ENCODE data around the gene BRD3. TPM values are rescaled to one million over a fixed set of nuclear protein-coding genes. Genes with fewer than 3 reads are reported as not detected.
"Not testable (repeated sequence)": the region's sequence is repeated elsewhere in the genome, so short reads cannot be mapped to it uniquely, and the experiment has no call there.

The BRD3 gene
- total RNA-seq, result 37.4 and 43.3 TPM in 2 replicates

DNA sequence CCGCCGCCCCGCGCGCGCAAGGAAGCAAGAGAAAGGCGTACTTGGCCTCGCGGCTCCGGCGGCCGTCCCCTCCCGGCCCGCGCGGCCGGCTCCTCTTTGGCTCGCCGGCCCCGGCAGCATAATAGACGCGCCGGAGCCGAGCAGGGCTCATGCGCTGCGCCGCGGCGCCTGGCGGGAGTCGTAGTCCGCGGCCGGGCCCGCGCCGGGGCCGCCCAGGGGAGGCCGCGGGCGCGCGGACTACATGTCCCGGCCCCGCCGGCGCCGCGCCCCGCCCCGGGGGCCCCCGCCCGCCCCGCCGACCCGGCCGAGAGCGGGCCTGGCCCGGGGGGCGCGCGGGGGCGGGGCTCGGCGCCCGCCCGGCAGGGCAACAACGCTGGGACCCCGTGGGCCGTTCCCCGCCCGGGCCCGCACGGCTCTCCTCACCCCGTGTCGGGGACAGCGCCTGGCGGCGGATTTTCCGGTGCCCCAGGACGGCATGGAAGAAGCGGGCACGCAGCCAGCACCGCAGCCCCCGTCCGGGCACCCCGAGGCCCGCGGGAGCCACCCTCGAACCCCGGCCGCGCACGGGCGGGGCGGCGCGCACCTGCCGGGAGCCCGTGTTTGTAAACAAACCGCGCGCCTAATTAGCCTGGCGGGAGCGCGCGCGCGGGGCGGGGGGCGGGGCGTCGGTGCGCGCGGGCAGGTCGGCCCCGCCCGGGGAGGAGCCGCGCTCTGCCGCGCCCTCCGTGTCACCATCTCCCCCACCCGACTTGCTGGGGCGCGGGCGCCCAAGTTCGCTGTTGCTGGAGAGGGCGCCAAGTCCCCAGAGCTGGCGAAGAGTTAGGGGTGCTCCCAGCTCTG, at the start of gene BRD3:
Gene BRD3 (minus strand): TSS at position 123 of the 840 bp plus-strand sequence. CDS start 14,549 bp downstream, outside the sequence.
- H3K4me3 Mint-ChIP-seq (ENCODE audit: low read depth), result peak within 1 kb of the TSS; percentile 87
- DNase-seq (ENCODE audit: low spot score), result peak; percentile 77
- H3K27ac Mint-ChIP-seq, result peak within 1 kb of the TSS; percentile 83
- H3K4me1 Mint-ChIP-seq (ENCODE audit: low read depth), result peaks cover 16% of the 10 kb centered on the region
- peaks cover 5% of the 10 kb centered on the region for H3K36me3 Mint-ChIP-seq (ENCODE audit: low read depth)
- H3K27me3 Mint-ChIP-seq (ENCODE audit: low read depth), result peaks cover 24% of the 10 kb centered on the region
- H3K9me3 Mint-ChIP-seq, result no peaks in the 10 kb centered on the region
- intact Hi-C loops (cut with micrococcal nuclease), result loop anchor here (1.0 to 5.0 kb wide), 5 partner anchors 31 to 324 kb away; partner anchors contain the start of genes BRD3OS and RNU6ATAC

DNA sequence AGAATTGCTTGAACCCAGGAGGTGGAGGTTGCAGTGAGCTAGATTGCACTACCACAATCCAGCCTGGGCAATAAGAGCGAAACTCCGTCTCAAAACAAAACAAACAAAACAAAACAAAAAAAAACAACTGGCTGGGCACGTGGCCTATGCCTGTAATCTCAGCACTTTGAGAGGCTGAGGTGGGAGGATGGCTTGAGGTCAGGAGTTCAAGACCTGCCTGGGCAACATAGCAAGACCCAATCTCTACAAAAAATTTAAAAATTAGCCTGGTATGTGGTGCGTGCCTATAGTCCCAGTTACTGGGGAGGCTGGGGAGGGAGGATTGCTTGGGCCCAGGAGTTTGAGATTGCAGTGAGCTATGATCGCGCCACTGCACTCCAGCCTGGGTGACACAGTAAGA, 44.7 kb upstream of the BRD3 start:
- intact Hi-C loops (cut with micrococcal nuclease), result no loop called here
- Mint-ChIP-seq H3K36me3 (ENCODE audit: low read depth) (no peaks in the 10 kb centered on the region), H3K4me3 (ENCODE audit: low read depth) (no peak overlapping the region), H3K27ac (no peak overlapping the region), H3K4me1 (ENCODE audit: low read depth) (no peaks in the 10 kb centered on the region), H3K27me3 (ENCODE audit: low read depth) (no peaks in the 10 kb centered on the region), H3K9me3 (no peaks in the 10 kb centered on the region)
- DNase-seq (ENCODE audit: low spot score), result no peak

DNA sequence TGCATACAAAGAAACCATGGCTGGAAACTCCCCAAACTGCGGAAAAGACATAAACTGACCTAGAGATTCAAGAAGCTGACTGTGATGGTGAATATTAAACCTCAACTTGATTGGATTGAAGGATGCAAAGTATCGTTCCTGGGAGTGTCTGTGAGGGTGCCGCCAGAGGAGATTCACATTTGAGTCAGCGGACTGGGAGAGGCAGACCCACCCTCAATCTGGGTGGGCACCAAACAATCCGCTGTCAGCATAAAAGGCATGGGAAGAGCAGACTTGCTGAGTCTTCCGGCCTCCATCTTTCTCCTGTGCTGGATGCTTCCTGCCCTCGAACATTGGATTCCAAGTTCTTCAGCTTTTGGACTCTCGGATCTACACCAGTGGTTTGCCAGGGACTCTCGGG, 43.2 kb upstream of the BRD3 start:
- Mint-ChIP-seq H3K4me1 (ENCODE audit: low read depth) (no peaks in the 10 kb centered on the region), H3K4me3 (ENCODE audit: low read depth) (no peak overlapping the region), H3K27me3 (ENCODE audit: low read depth) (no peaks in the 10 kb centered on the region), H3K36me3 (ENCODE audit: low read depth) (no peaks in the 10 kb centered on the region), H3K9me3 (no peaks in the 10 kb centered on the region), H3K27ac (no peak overlapping the region)
- no peak for DNase-seq (ENCODE audit: low spot score)
- intact Hi-C loops (cut with micrococcal nuclease), result no loop called here

DNA sequence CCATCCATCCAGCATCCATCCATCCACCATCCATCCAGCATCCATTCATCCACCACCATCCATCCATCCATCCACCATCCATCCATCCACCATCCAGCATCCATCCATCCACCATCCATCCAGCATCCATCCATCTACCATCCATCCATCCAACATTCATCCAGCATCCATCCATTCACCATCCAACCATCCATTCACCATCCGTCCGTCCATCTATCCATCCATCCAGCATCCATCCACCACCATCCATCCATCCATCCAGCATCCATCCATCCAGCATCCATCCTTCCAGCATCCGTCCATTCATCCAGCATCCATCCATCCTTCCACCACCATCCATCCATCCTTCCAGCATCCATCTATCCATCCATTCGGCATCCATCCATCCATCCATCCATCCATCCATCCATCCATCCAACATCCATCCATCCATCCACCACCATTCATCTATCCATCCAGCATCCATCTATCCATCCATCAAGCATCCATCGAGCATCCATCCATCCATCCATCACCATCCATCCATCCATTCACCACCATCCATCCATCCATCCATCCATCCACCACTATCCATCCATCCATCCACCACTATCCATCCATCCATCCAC, 35.7 kb upstream of the BRD3 start:
- Mint-ChIP-seq H3K9me3 (no peaks in the 10 kb centered on the region), H3K27ac (no peak overlapping the region), H3K4me3 (ENCODE audit: low read depth) (no peak overlapping the region), H3K27me3 (ENCODE audit: low read depth) (no peaks in the 10 kb centered on the region), H3K4me1 (ENCODE audit: low read depth) (peaks cover 3% of the 10 kb centered on the region), H3K36me3 (ENCODE audit: low read depth) (no peaks in the 10 kb centered on the region)
- intact Hi-C loops (cut with micrococcal nuclease), result no loop called here
- no peak for DNase-seq (ENCODE audit: low spot score)

DNA sequence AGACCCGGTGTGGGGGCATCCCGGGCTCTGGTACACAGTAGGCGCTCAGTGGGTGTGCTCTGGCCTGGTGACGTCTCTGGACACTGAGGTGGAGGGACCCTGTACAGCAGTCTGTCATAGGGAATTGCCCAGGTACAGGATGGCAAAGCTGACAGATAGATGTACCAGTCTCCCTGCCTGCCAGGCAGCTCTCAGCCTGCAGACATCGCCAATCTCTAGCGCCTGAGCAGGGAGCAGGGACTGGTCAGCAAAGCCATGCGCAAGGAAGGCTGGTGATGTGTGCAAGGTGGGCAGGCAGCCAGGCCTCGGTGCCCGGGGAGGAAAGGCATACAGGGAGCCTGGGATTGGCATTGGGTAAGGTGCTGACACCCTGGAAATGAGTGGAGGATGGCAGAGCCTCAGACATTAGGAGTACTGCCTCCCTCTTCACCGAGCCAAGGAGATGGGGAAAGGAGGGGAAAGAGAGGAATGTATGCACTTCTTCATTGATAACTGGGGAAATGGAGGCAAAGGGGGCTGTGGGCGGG, 33.9 kb upstream of the BRD3 start:
- H3K4me1 Mint-ChIP-seq (ENCODE audit: low read depth), result peaks cover 3% of the 10 kb centered on the region
- no peak overlapping the region for H3K27ac Mint-ChIP-seq
- no peaks in the 10 kb centered on the region for H3K9me3 Mint-ChIP-seq
- no peak overlapping the region for H3K4me3 Mint-ChIP-seq (ENCODE audit: low read depth)
- DNase-seq (ENCODE audit: low spot score), result no peak
- intact Hi-C loops (cut with micrococcal nuclease), result no loop called here
- H3K36me3 Mint-ChIP-seq (ENCODE audit: low read depth), result no peaks in the 10 kb centered on the region
- no peaks in the 10 kb centered on the region for H3K27me3 Mint-ChIP-seq (ENCODE audit: low read depth)

DNA sequence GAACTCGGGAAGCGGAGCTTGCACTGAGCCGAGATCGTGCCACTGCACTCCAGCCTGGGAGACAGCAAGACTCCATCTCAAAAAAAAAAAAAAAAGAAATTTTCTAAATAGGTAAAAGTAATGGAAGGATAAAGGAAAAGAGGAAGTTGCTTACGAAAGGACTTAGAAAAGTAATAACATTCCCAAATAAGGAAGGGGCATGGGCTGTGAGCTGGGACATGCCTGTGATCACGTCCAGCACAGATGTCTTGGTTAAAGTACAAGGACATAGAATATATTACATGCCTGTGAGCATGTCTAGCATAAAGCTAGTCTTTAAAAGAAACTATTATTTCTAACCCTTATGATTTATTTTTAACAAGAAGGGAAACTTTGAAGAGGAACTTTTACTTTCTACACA, 33.3 kb upstream of the BRD3 start:
- H3K36me3 Mint-ChIP-seq (ENCODE audit: low read depth); H3K4me1 Mint-ChIP-seq (ENCODE audit: low read depth); H3K27ac Mint-ChIP-seq; H3K9me3 Mint-ChIP-seq; H3K27me3 Mint-ChIP-seq (ENCODE audit: low read depth); DNase-seq (ENCODE audit: low spot score); H3K4me3 Mint-ChIP-seq (ENCODE audit: low read depth); intact Hi-C loops (cut with micrococcal nuclease): not testable (repeated sequence)

DNA sequence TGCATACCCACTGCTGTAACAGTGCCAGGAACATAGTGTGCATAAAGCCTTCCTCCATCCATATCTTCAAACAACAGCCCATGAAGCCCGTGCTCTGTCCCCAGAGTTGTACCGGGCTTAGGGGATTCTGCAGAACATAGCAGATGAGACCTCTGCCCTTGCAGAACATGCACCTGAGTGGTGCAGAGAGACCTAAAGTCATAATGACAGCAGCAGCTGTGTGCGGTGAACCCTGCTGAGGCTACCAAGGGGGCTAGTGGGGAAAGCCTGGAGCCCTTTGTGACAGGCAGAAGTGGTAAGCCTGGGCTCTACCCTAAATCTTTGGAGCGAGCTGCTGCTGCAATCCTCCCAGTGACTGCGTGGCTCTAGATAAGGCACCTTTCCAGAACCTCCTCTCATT, 32.2 kb upstream of the BRD3 start:
- no peaks in the 10 kb centered on the region for H3K9me3 Mint-ChIP-seq
- intact Hi-C loops (cut with micrococcal nuclease), result no loop called here
- H3K4me1 Mint-ChIP-seq (ENCODE audit: low read depth), result peaks cover 3% of the 10 kb centered on the region
- no peak for DNase-seq (ENCODE audit: low spot score)
- H3K27me3 Mint-ChIP-seq (ENCODE audit: low read depth), result no peaks in the 10 kb centered on the region
- H3K27ac Mint-ChIP-seq, result no peak overlapping the region
- H3K36me3 Mint-ChIP-seq (ENCODE audit: low read depth), result no peaks in the 10 kb centered on the region
- H3K4me3 Mint-ChIP-seq (ENCODE audit: low read depth), result no peak overlapping the region

DNA sequence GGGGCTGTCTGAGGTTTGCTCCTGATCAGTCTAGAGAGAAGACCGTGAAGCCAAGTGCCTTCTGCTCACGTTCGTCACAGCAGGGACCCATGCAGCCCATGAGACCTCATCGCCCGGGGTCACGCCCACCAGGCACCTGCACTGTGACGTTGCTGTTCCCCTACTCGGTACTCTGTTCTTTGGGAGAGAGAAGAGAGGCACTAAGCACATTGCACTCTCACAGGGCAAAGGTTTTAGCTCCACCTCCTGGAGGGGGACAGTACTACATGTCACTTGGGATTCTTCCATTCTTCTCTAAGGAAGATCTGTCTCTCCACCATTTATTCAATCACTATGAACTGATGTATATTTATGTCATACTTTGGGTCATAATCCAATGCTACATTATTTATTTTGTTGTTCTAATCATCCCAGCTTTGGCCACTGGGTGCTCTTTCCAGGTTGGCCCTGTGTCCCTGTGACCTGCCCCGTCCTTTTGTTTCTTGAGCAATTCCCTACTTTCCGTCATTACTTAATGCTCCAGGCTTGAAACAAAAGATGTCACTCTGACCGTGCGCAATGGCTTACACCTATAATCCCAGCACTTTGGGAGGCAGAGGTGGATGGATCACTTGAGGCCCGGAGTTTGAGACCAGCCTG, 31.4 kb upstream of the BRD3 start:
- Mint-ChIP-seq H3K27me3 (ENCODE audit: low read depth) (no peaks in the 10 kb centered on the region), H3K4me3 (ENCODE audit: low read depth) (no peak overlapping the region), H3K9me3 (no peaks in the 10 kb centered on the region), H3K27ac (no peak overlapping the region), H3K4me1 (ENCODE audit: low read depth) (peaks cover 3% of the 10 kb centered on the region), H3K36me3 (ENCODE audit: low read depth) (no peaks in the 10 kb centered on the region)
- DNase-seq (ENCODE audit: low spot score), result peak; percentile 34
- intact Hi-C loops (cut with micrococcal nuclease), result loop anchor here (1.0 to 10.0 kb wide), 3 partner anchors 31 to 307 kb away; partner anchors contain the start of genes BRD3 and BRD3OS

DNA sequence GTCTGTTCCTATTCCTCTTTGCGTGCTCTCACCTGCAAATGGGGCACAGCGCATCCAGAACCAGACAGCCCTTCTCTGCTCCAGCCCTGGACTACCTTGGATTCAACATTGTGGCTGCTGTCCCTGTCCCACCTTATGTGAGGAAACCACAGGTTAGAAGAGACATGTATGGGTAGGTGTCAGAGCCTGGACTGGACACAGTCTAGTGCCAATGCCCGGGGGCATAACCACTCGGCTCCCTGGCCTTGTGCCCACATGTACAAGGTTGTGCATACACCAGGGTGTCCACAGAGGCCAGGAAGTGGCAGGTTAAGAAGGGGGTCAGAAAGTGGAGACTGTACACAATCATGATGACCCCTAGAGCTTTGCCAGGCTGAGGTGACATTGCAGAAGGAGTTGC, 22.1 kb upstream of the BRD3 start:
- no peaks in the 10 kb centered on the region for H3K36me3 Mint-ChIP-seq (ENCODE audit: low read depth)
- intact Hi-C loops (cut with micrococcal nuclease), result loop anchor here (10.0 kb wide), 1 partner anchor 65 kb away; the partner anchor contains the start of gene BRD3OS
- no peak overlapping the region for H3K27ac Mint-ChIP-seq
- H3K9me3 Mint-ChIP-seq, result no peaks in the 10 kb centered on the region
- H3K27me3 Mint-ChIP-seq (ENCODE audit: low read depth), result peaks cover 9% of the 10 kb centered on the region
- H3K4me1 Mint-ChIP-seq (ENCODE audit: low read depth), result no peaks in the 10 kb centered on the region
- DNase-seq (ENCODE audit: low spot score), result no peak
- no peak overlapping the region for H3K4me3 Mint-ChIP-seq (ENCODE audit: low read depth)

DNA sequence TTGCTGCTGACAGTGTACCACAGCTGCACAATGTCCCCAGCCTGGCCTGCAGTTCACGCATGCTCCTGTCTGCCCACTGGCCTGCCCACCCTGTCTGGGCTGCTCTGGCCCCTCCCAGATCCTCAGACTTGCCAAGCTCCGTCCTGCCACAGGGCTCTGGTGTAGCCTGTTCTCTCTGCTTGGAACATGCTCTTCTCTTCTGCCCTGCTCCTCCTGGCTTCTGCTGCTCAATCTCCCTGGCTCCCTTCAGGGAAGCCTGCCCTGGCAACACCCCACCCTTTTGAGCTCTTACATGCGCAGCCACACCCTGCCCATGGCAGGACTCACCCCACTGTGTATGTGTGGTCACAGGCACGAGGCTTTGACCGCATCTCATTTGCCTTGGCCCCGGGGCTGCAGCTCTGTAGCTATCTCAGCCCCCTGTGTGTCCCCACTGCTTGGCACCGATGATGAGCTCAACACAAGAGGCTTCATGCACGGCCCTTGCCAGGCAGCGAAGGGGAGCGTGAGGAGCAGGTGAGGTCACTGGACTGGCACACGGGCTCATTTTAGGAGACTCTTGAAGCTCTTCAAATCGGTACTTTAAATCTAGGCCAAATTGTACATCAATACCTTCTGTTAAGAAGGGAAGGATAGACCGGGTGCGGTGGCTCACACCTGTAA, 20.4 kb upstream of the BRD3 start:
- H3K36me3 Mint-ChIP-seq (ENCODE audit: low read depth), result no peaks in the 10 kb centered on the region
- H3K4me3 Mint-ChIP-seq (ENCODE audit: low read depth), result no peak overlapping the region
- peaks cover 12% of the 10 kb centered on the region for H3K27me3 Mint-ChIP-seq (ENCODE audit: low read depth)

DNA sequence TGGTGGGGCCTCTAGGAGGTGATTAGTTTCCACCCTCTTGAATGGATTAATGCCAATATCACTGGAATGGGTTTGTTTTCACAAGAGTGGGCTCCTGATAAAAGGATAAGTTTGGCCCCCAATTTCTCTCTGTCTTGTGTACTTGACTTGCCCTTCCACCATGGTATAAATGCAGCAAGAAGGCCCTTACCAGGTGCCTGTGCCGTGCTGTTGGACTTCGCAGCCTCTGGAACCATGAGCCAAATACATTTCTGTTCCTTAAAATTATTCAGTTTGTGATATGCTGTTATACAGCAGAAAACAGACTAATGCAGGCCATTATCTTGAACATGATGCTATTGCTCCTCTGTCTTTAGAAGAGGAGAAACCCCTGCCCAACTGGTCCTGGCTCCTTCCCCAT, 17.8 kb upstream of the BRD3 start:
- DNase-seq (ENCODE audit: low spot score), result no peak
- peaks cover 5% of the 10 kb centered on the region for H3K27me3 Mint-ChIP-seq (ENCODE audit: low read depth)
- intact Hi-C loops (cut with micrococcal nuclease), result no loop called here
- H3K36me3 Mint-ChIP-seq (ENCODE audit: low read depth), result no peaks in the 10 kb centered on the region
- no peaks in the 10 kb centered on the region for H3K4me1 Mint-ChIP-seq (ENCODE audit: low read depth)
- no peaks in the 10 kb centered on the region for H3K9me3 Mint-ChIP-seq
- no peak overlapping the region for H3K27ac Mint-ChIP-seq
- H3K4me3 Mint-ChIP-seq (ENCODE audit: low read depth), result no peak overlapping the region

More for the DNA sequence above, 20.4 kb upstream of the BRD3 start:
- H3K27ac Mint-ChIP-seq, result no peak overlapping the region
- no peaks in the 10 kb centered on the region for H3K9me3 Mint-ChIP-seq
- no peaks in the 10 kb centered on the region for H3K4me1 Mint-ChIP-seq (ENCODE audit: low read depth)
- DNase-seq (ENCODE audit: low spot score), result no peak
- intact Hi-C loops (cut with micrococcal nuclease), result no loop called here

DNA sequence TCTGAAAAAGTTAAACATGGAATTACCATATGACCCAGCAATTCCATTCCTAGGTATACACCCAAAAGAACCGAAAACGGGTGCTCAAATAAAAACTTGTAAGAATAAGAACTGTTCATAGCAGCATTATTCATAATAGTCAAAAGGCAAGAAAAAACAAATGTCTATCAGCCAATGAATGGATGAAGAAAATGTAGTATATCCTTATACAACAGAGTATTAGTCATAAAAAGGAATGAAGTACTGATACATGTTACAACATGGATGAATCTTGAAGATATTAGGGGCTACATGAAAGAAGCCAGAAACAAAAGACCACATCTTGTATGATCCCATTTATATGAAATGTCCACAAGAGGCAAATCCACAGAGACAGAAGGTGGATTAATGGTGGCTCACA, 15.6 kb upstream of the BRD3 start:
- intact Hi-C loops (cut with micrococcal nuclease), result no loop called here
- H3K4me3 Mint-ChIP-seq (ENCODE audit: low read depth), result no peak overlapping the region
- H3K9me3 Mint-ChIP-seq, result peaks cover 5% of the 10 kb centered on the region
- no peak overlapping the region for H3K27ac Mint-ChIP-seq
- no peak for DNase-seq (ENCODE audit: low spot score)
- H3K27me3 Mint-ChIP-seq (ENCODE audit: low read depth), result peaks cover 5% of the 10 kb centered on the region
- no peaks in the 10 kb centered on the region for H3K4me1 Mint-ChIP-seq (ENCODE audit: low read depth)
- no peaks in the 10 kb centered on the region for H3K36me3 Mint-ChIP-seq (ENCODE audit: low read depth)
